Measurements from ENCODE around the gene NTN5.

DNA sequence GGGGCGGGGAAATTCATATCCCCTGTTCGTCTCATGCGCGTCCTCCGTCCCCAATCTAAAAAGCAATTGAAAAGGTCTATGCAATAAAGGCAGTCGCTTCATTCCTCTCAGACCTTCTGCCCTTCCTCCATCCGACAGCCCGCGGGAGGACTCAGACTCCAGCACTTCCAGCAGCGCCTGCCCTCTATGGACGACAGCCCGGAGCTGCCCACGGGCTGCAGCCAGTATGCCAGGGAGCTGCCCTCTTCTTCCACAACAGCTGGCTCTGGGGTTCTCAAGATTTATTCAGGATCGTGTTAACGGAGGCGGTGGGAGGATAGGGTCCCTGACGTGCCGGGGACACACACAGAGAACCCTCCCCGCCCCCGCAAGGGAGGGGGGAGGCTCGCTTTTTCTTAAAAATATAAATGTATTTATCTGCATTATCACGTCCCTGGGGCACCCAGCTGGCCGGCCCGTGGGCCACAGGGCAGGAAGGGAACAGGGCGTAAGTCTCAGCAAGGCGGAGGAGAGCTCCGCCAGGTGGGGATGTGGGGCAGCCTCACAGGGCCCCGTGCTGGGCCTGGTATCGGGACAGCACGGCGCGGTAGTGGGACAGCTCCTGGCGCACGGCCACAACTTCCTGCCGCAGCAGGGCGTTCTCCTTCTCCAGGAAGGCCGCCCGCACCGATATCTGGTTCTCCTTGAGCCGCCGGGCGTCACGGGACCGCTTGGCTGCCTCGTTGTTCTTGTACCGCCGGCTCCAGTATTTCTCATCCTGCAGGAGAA, 42.3 kb downstream of the NTN5 start:
- TF ChIP-seq DPF2 (IDR thresholded peaks at IDR 0.05) (no peak), CTCF (IDR thresholded peaks at IDR 0.05 in 2 of 3, conservative IDR thresholded peaks at IDR 0.05 in 1 of 3; ENCODE audit: control insufficient read depth in 2 of 3, extremely low read depth in 1 of 3, insufficient read depth in 1 of 3, low read depth in 3 of 3, low read length in 3 of 3) (no peak), RAD21 (IDR thresholded peaks at IDR 0.05; ENCODE audit: insufficient read depth, low read depth, low read length) (no peak)

All from GM12878 (cell line).